Choroid plexus epithelial cell (primary cell): ENCODE measurements around the gene FEM1A.
A peak's percentile ranks its signal among the peaks of the same experiment; 100 is the strongest.

Experiments used
- DNase-seq: peaks from one replicate; pipeline ENCODE4 v3.0.0-alpha.2; 2010; ENCODE audit warnings: low read depth
- H3K4me3 ChIP-seq: 2 replicates; pipeline ENCODE4 v1.5.1; 2011; ENCODE audit warnings: low read depth, mild to moderate bottlenecking, control low read depth, low read length, moderate library complexity
- CTCF ChIP-seq: conservative IDR thresholded peaks from 2 replicates; pipeline ENCODE4 v1.5.1; 2011; ENCODE audit warnings: low read depth, mild to moderate bottlenecking, control low read depth, inconsistent platforms, low read length, moderate library complexity

FEM1A gene

DNA sequence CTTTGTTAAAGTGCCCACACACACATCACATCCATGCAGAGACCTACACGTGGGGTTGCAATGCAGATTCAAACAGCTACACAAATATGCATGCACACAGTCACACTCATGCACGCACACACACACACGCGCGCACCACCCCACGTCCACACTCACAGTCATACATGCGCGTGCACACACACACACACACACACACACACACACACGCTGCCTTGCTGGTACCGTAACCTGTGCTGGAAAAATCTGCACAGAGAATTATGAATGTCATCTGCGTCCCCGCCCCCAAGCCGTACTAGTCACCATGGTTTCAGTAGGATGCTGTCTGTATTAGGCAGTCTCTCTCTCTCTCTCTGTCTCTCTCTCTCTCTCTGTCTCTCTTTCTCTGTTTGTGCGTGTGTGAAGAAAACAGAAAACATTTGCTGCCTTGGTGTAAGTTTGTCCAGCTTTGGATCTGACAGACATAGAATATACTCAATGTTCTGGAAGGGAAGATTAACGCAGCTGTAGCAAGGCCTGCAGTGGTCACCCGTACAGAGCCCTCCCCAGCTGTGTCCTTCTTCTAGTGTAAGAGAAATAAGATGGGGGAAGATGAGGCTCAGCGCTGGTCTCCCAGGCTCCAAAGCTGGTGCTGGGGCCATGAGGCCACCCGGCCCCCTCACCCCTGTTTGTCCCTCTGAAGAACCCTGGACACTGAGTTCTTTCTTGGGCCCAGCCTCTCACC, 41.5 kb upstream of the FEM1A start:
- no peak for TF ChIP-seq CTCF
- H3K4me3 ChIP-seq = no peak overlapping the region
- no peak for DNase-seq

DNA sequence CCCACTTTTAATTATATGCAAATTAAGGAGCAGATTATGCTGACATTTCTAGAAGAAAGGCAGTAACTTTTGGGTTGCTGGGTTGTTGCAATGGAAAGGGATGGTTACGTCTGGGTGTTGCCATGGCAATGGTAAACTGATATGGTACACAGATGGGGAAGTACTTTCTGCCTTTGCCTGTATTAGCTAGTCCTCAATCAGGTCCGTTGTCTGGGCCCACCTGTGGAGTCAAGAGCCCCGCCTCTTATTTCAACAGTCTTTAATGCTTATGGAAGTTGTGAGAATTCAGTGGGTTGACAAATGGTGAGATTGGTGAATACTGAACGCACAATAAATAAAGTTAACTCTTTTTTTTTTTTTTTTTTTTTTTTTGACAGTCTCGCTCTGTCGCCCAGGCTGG, 37.3 kb upstream of the FEM1A start:
- TF ChIP-seq CTCF = no peak
- H3K4me3 ChIP-seq = no peak overlapping the region
- DNase-seq = peak; percentile 58

DNA sequence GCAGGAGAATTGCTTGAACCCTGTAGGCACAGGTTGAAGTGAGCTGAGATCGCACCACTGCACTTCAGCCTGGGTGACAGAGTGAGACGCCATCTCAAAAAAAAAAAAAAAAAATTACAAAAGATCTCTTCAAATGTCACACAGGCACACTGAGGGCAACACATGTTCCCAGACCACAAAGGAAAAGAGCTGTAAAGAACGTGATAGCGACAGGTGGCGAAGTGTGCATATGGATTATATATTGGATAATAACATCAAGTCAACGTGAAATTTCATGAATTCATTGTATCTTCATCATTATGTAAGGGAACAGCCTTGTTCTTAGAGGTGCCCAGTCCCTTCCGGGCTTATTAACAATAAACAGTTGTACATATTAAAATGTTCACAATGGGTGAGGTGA, 36.1 kb upstream of the FEM1A start:
- no peak overlapping the region for H3K4me3 ChIP-seq
- no peak for TF ChIP-seq CTCF
- DNase-seq = no peak

- no peak for DNase-seq
- TF ChIP-seq CTCF = no peak
- H3K4me3 ChIP-seq = no peak overlapping the region
Measured at GRCh38 chr19:4758082-4758481, 33.5 kb upstream of the FEM1A start.

DNA sequence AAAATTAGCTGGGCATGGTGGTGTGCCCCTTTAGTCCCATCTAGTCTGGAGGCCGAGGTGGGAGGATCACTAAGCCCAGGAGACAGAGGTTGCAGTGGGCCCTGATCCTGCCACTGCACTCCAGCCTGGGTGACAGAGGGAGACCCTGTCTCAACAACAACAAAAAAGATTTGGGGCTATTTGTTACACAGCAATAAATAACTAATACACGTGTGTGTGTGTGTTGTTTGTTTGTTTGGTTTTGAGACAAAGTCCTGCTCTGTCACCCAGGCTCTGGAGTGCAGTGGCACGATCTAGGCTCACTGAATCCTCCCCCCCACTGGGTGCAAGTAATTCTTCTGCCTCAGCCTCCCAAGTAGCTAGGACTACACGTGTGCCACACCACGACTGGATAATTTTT, 32.9 kb upstream of the FEM1A start:
- no peak for TF ChIP-seq CTCF
- no peak for DNase-seq
- H3K4me3 ChIP-seq = no peak overlapping the region

- DNase-seq = peak; percentile 91
- peak overlapping the region; percentile 42 for H3K4me3 ChIP-seq
- no peak for TF ChIP-seq CTCF
Measured at GRCh38 chr19:4759388-4760284, 31.9 kb upstream of the FEM1A start.
